Measurements from ENCODE around the gene PARL.

The PARL gene, protein sequence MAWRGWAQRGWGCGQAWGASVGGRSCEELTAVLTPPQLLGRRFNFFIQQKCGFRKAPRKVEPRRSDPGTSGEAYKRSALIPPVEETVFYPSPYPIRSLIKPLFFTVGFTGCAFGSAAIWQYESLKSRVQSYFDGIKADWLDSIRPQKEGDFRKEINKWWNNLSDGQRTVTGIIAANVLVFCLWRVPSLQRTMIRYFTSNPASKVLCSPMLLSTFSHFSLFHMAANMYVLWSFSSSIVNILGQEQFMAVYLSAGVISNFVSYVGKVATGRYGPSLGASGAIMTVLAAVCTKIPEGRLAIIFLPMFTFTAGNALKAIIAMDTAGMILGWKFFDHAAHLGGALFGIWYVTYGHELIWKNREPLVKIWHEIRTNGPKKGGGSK

GRCh38 chr3:183884427-183885296 is at the start of gene PARL:
PARL (minus strand) TSS chr3:183884880; CDS start chr3:183884846, 34 bp downstream.
- DNase-seq, result peak; percentile 93 to 98

DNA sequence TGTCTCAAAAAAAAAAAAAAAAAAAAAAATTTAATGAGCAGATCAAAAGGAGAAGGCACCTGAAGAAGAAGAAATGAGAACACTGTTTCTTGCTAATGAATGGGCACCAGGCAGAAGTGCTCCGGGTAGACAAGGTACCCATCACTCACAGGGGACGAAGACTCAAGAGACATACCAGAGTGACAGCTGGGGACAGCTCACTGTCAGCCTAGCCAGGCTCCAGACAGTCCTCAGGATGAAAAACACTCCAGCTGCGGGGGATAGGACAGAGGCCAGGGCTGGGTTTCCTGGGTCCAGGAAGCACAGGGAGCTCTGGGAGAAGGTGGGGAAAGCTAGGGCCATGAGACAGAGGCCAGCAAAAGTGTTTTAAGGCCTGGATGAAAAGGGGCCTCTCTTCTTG is 48.5 kb upstream of the PARL start:
- DNase-seq, result no peak

DNA sequence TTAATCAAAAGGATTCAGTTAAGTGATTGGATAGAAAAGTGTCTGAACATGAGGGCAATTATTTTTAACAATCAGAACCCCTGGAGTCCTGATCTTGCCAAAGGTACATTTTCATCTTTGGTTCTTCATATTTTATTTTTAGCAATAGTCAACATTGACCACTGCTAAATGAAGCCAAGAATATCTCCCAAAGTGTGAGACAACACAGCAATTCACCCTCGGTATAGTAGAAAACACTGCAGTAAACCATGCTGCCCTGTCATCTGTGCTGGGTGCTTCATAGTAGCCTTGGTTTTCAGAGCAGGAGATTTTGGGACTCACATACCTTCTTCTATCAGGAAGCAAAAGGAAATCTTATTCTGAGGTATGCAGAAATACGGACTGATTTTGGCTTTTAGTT is 47.2 kb upstream of the PARL start:
- DNase-seq, result no peak

DNA sequence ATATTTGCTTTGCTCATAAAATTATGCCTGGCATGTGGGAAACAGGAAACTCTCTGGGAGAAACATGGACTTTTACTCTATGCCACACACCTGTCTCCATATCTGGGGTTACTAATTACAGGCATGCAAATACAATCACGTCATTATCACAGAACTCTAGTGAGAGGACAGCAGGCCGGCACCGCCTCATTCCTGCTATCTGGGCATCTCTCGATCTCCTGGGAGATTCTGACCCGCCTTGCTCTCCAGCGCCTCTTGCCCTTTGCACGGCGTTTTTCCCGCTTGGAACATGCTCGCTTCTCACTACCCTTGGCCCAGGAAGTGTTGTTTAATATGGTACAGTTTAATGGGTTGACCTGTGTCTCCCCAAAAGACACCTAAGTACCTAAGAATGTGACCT is 45.4 kb upstream of the PARL start:
- no peak for DNase-seq

GRCh38 chr3:183927059-183927458 is 42.4 kb upstream of the PARL start:
- no peak for DNase-seq

- DNase-seq, result no peak
Observed at GRCh38 chr3:183924956-183925355, 40.3 kb upstream of the PARL start.

DNA sequence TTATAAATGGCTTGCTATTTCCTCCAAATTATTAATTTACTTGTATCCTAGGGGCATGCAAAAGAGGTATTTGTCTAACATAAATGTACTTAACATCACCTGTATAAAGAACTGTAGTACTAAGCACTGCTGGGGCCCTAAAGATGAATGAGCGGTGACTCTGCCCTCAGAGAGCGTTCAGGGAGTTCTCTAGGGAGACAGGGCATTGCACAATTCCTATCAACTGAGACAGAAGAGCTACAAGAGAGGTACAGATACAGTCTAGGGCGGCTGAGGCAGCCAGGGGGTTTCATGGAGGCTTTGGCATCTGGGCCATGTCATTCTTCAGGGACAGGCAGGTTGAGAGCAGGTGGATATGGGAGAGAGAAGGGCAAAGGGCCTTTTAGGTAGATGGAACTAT is 39.9 kb upstream of the PARL start:
- no peak for DNase-seq

DNA sequence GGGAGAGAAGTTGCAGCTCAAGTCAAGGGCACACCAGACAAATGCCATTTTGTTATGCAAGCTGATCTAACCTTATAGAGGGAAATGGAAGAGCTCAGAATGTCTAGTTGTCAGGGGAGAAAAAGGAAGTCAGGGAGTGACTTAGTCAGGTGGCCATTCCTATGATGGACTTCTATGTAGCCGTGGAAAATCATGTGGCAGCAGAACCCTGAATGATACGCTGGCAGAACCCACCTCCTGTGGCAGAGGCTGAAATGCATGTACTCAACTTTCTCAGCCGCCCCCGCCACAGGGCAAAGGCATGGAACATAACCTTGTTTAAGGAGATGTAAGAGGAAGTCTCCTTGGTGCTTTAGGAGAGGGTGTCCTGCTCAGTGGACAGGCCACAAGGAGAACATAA is 37.7 kb upstream of the PARL start:
- DNase-seq, result no peak

DNA sequence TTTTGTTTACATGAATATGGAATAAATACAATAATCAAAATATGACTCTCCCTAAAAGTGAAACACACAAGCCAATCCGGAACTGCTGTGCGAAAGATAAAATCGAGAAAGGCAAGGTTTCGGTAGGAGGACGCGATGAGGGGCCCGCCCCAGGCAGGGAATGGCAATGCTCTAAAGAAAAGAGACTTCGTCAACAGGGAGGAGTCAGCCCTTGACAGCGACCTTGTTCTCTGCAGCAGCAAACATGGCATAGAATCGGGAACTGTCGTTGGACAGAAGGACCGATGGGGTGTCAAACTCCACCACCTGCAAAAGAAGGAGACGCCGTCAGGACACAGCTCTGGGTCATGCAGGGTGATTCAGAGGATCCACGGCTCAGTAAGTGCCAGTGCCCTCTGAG is 36.4 kb upstream of the PARL start:
- no peak for DNase-seq

DNA sequence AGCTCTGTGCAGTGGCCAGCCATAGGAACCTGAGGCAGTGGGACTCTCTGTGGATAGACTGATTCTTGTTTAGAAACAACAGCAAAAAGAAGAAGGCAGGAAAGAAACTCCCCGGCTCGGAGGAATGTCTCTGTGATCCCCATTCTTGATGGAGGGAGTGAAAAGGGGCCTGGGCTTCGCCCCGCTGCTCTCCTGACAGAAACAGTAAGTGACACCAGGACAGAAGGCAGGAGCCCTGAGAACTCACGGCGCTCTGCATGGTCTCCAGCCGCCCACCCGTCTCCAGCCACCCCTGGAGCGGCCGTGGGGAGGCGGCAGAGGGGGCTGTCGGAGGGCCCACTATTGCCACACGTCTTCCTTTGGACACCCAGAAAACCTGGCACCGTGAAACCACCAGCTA is 35.7 kb upstream of the PARL start:
- no peak for DNase-seq

- no peak for DNase-seq
Observed at GRCh38 chr3:183918178-183918577, 33.5 kb upstream of the PARL start.

DNA sequence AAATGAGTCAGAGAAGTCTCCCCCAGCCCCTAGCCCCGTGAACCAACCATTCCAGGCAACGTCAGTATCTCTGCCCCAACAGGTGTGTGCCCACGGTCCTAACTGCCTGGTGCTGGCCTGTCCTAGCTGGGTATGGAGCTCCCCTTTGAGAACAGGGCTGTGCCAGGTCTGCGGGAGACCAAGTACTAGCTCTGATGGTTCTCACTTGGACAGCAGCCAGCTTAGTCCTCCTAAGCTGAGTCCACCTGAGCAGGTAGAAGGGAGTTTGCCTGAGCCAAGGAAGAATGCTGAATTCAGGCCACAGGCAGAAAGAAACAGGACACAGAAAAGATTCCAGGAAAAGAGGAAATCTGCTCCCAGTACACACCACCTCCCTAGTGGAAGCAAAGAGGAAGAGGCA is 33.1 kb upstream of the PARL start:
- DNase-seq, result no peak

DNA sequence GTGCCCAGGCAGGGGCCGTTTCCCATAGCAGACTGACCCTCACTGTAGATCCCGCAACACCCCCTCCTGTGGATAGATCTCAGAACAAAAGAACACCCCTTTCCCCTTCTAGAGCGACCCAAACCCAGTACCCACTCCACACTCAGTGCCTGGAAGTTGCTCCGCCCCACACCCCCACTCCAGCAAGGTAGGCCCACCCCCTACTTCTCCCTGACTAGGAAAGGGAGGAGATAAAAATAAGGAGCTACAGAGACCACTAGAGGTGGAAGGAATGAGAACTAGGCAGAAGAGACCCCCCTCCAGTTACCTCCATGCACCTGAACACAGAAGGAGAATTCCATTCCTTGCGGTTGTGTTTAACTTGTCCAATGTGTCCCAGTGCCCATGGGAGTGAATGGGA is 30.2 kb upstream of the PARL start:
- no peak for DNase-seq

DNA sequence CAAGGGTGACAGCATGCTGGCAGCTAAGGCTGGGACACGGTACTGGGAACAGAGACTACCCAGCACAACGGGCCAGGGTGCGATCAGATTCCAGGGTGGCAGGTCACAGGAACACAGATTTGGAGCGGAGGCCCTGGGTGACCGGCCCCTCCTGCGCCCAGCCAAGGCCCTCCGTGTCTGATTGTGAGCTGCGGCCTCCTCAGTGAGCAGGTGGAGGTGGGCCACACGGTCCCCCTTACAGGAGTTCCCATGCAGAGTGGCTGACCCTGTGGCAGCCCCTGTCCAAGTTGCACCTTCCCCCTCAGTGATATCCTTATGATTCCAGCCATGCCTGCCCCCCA is 28.9 kb upstream of the PARL start:
- DNase-seq, result no peak

DNA sequence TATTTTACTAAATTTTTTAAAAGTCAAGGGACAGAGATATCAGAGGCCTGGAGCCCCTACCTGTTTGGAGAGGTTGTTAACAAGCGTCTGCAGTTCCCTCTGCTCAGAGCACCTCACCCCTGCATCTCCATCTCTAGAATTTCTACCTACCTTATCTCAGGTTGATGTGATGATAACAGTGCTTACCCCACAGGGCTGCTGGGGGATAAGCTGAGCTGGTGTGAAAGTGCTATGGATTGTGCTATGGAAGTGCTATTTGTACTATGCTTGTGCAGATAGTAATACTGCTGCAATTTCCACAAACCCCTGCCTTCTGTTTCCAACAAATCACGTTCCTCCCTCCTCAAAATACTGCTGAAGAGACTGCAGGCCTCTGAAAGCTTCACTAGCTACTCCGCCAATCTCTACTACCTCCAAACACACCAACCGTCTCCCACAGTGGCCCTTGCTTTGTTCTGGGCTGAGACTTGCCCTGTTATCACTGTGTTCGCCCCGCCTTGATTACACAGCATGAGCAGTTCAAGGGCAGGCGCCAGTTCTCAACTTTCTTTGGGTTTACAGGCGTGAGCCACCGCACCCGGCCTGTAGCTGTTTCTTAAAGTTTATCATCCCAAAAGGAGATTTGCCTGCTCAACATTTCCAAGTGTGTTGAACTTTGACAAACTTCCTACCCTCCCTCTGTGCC is 28.4 kb upstream of the PARL start:
- DNase-seq, result no peak

DNA sequence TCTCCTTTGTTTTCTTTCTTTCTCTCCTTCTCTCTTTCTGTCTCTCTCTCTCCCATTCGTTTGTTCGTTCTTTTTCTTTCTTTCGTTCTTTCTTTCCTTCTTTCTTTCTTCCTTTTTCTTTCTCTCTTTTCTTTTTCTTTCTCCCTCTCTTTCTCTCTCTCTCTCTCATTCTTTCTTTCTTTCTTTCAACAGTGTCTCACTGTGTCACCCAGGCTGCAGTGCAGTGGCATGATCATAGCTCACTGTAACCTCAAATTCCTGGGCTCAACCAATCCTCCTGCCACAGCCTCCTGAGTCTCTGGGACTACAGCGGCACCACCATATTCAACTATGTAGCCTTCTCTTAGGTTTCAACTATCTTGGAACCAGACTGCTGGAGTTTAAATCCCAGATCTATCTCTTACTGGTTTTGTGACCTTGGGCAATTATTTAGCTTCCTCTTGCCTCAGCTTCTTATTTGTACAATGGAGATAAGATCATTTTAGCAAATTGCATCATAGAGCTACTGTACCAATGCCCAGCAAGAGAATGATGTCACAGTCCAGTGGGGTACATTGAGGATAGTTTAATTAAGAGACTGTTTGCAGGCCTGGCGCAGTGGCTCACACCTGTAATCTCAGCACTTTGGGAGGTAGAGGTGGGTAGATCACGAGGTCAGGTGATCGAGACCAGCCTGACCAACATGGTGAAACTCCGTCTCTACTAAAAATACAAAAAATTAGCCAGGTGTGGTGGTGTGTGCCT is 27.3 kb upstream of the PARL start:
- DNase-seq, result no peak

GRCh38 chr3:183911087-183911486 is 26.4 kb upstream of the PARL start:
- no peak for DNase-seq

DNA sequence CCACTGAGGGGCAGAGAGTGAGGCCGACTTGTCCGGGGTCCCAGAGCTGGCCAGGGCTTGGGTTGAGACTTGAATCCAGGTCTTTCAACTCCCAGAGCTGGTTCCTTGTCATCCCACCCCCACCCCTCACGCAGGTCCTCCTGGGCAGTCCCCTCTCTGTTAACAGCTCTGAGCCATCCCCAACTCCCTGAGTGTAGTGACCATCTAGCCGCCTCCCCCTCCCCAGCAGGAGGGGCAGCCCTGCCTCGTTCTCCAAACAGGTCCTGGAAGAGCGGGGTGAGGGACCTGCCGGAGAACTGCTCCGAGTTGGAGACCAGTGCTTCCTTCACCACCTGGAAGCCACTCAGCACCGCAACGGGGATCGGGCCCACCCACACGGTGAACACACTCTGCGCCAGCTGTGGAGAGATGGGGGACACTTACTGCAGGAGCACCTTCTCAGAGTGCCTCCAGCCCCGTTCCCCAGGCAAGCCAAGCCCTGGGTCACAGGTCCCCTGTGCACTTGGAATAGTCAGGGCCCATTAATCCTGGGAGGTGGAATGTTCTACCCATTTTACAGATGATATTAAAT is 24.4 kb upstream of the PARL start:
- no peak for DNase-seq

DNA sequence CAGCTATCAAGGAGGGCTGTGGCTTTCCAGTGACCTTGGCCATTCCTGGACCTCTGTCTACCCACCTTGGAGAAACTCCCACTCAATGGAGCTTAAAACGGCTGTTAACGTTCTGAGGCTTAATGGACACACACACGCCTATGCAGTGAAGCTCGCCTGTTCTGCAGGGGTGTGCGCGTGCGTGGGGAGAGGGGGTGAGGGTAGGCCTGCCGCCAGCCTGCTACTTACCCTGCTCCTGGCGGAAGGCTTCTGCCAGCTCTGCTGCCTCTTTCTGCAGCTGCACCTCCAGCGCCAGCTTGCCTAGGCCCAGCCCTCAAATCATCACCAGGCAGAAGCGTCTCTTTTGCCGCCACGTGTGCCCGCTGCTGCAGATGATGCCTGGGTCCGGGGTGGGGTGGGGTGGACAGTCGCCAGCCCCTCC is 23.2 kb upstream of the PARL start:
- DNase-seq, result no peak

- no peak for DNase-seq
Observed at GRCh38 chr3:183907176-183907575, 22.5 kb upstream of the PARL start.

DNA sequence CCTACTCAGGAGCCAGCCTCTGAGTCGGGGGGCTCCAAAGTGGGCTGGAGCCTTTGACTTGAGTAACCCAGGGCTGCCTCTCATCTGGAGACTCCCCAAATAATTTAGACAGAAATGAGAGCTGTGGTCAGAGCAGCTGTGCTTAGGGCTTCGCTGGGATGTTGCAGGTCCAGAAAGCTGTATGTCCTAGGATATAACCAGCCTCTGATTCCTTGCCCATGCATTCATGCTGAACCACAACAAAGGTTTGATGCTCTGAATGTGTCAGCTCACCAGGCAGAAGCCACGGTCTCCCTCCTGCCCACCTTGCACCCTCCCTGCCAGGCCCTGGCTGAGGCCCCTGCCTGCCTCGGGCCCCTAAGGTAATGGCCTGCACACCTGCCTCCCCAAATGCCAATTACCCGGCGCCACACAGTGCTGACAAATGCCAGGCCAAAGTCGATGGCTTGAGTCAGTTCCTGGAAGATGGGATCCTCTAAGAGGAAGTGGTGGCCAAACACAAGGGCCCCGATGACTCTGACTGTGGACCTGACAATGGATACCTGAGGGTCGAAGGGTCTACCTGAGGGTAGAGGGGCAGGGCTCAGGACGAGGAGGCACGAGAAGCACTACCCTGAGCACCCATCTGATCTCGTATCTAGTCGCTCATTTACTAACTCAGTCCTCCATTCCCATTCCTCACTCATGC is 21.7 kb upstream of the PARL start:
- no peak for DNase-seq
